IMR-90 (cell line): Measurements from ENCODE around the gene TUBA1A. TPM values are rescaled to one million over a fixed set of nuclear protein-coding genes. Genes with fewer than 3 reads are reported as not detected.

Experiments used
- ATAC-seq: fragments of 200-7000 bp; cut with Tn5 transposase; 2 replicates; pipeline ENCODE4 v1.9.1; 2020; ENCODE audit warnings: low read depth, mild to moderate bottlenecking, moderate library complexity
- BruUV-seq: library from RNA; stranded (reverse); fragments of 400-500 nt; replicated peaks from 2 replicates; lab custom pipeline; 2021; lab: Mats Ljungman, UMichigan
- CTCF ChIA-PET: fragments of 300-600 bp; formaldehyde crosslinking; extraction: SDS; loops from one replicate; lab custom pipeline; 2021; ENCODE audit warnings: antibody characterized with exemption; lab: Yijun Ruan, JAX
- POLR2A ChIA-PET: fragments of 300-600 bp; sonication (Branson Sonifier 250); formaldehyde crosslinking; loops from one replicate; lab custom pipeline; 2022; ENCODE audit warnings: antibody characterized with exemption; ENCODE audit not compliant: unreplicated experiment; lab: Charles Lee
- DNase-seq: peaks from one replicate; pipeline ENCODE4 v3.0.0; 2013
- H2AFZ ChIP-seq: replicated peaks from 2 replicates; pipeline ENCODE3; 2013; ENCODE audit warnings: low read length, mild to moderate bottlenecking; ENCODE audit not compliant: poor library complexity
- H2AK5ac ChIP-seq: 2 replicates; pipeline ENCODE4 v1.6.1; 2013; ENCODE audit warnings: low read depth, low read length, inconsistent platforms
- H2AK9ac ChIP-seq: replicated peaks from 2 replicates; pipeline ENCODE3; 2013; ENCODE audit warnings: mild to moderate bottlenecking, low read depth, low read length, moderate library complexity; ENCODE audit not compliant: poor library complexity
- H2BK120ac ChIP-seq: 2 replicates; pipeline ENCODE4 v1.6.1; 2013; ENCODE audit warnings: low read depth, low read length, inconsistent platforms
- H2BK15ac ChIP-seq: 3 replicates; pipeline ENCODE4 v1.6.1; 2013; ENCODE audit warnings: low read depth, low read length, inconsistent platforms
- H2BK20ac ChIP-seq: 2 replicates; pipeline ENCODE4 v1.6.1; 2013; ENCODE audit warnings: low read depth, mild to moderate bottlenecking, inconsistent platforms, low read length, moderate library complexity
- H2BK5ac ChIP-seq: 2 replicates; pipeline ENCODE4 v1.6.1; 2013; ENCODE audit warnings: mild to moderate bottlenecking, low read depth, low read length, inconsistent platforms; ENCODE audit not compliant: poor library complexity, severe bottlenecking
- H3K14ac ChIP-seq: replicated peaks from 2 replicates; pipeline ENCODE4 v1.6.1; 2013; ENCODE audit warnings: low read depth, low read length, inconsistent platforms
- H3K18ac ChIP-seq: 2 replicates; pipeline ENCODE4 v1.6.1; 2013; ENCODE audit warnings: low read depth, low read length, control low read depth
- H3K23ac ChIP-seq: 2 replicates; pipeline ENCODE4 v1.6.1; 2013; ENCODE audit warnings: low read depth, low read length, inconsistent platforms
- H3K27ac ChIP-seq: 2 replicates; pipeline ENCODE4 v1.5.1; 2013; ENCODE audit warnings: mild to moderate bottlenecking, control low read depth, low read length; ENCODE audit not compliant: insufficient read depth
- H3K27me3 ChIP-seq: 2 replicates; pipeline ENCODE4 v1.6.1; 2013; ENCODE audit warnings: low read length; ENCODE audit not compliant: control insufficient read depth, insufficient read depth
- H3K36me3 ChIP-seq: 2 replicates; pipeline ENCODE4 v1.6.1; 2013; ENCODE audit warnings: low read length, mixed read lengths; ENCODE audit not compliant: control insufficient read depth, insufficient read depth
- H3K4ac ChIP-seq: 2 replicates; pipeline ENCODE4 v1.6.1; 2013; ENCODE audit warnings: low read depth, low read length, inconsistent platforms
- H3K4me1 ChIP-seq: 2 replicates; pipeline ENCODE4 v1.6.1; 2013; ENCODE audit warnings: low read length, mixed read lengths; ENCODE audit not compliant: control insufficient read depth, insufficient read depth
- H3K4me2 ChIP-seq: 2 replicates; pipeline ENCODE4 v1.6.1; 2013; ENCODE audit warnings: low read depth, mild to moderate bottlenecking, control low read depth, low read length, moderate library complexity
- H3K4me3 ChIP-seq: 2 replicates; pipeline ENCODE4 v1.5.1; 2013; ENCODE audit warnings: low read depth, mild to moderate bottlenecking, control low read depth, low read length, moderate library complexity; ENCODE audit not compliant: insufficient read depth
- H3K56ac ChIP-seq: 2 replicates; pipeline ENCODE4 v1.6.1; 2013; ENCODE audit warnings: low read length, inconsistent platforms; ENCODE audit not compliant: insufficient read depth; ENCODE audit errors: extremely low read depth
- H3K79me1 ChIP-seq, 2 experiments: 2 replicates each; pipeline ENCODE4 v1.6.1; 2013; ENCODE audit warnings: low read length in 2 of 2, inconsistent platforms in 1 of 2, low read depth in 1 of 2
- H3K9ac ChIP-seq: 2 replicates; pipeline ENCODE4 v1.6.1; 2013; ENCODE audit warnings: low read depth, low read length, control low read depth
- H3K9me1 ChIP-seq: 2 replicates; pipeline ENCODE4 v1.6.1; 2013; ENCODE audit warnings: low read length, inconsistent platforms; ENCODE audit not compliant: insufficient read depth
- H3K9me3 ChIP-seq: 2 replicates; pipeline ENCODE4 v1.6.1; 2013; ENCODE audit warnings: low read length; ENCODE audit not compliant: control insufficient read depth, insufficient read depth
- H4K20me1 ChIP-seq: 2 replicates; pipeline ENCODE4 v1.6.1; 2013; ENCODE audit warnings: low read length, inconsistent platforms; ENCODE audit not compliant: insufficient read depth
- H4K5ac ChIP-seq: 2 replicates; pipeline ENCODE4 v1.6.1; 2013; ENCODE audit warnings: mild to moderate bottlenecking, low read depth, low read length, control low read depth
- H4K8ac ChIP-seq, 2 experiments: 2 replicates each; pipeline ENCODE4 v1.6.1; 2013; ENCODE audit warnings: low read depth in 2 of 2, low read length in 2 of 2, control low read depth in 1 of 2, inconsistent platforms in 1 of 2
- H4K91ac ChIP-seq: 2 replicates; pipeline ENCODE4 v1.6.1; 2013; ENCODE audit warnings: low read depth, low read length, inconsistent platforms; ENCODE audit not compliant: insufficient read depth
- CEBPB ChIP-seq: IDR thresholded peaks from 2 replicates; pipeline ENCODE4 v1.6.1; 2012; ENCODE audit warnings: low read depth, low read length, improper control_type of control experiment
- CTCF ChIP-seq: conservative IDR thresholded peaks from 2 replicates; pipeline ENCODE4 v1.5.1; 2012; ENCODE audit warnings: mild to moderate bottlenecking, low read depth, low read length, improper control_type of control experiment
- ELK1 ChIP-seq: fragments of 150-350 bp; IDR thresholded peaks from 2 replicates; pipeline ENCODE4 v1.6.1; 2016; ENCODE audit warnings: low read depth, mild to moderate bottlenecking, low read length, moderate library complexity, borderline replicate concordance
- FOS ChIP-seq: fragments of 150-350 bp; IDR thresholded peaks from 2 replicates; pipeline ENCODE4 v1.6.1; 2016; ENCODE audit warnings: low read depth, low read length
- MAFK ChIP-seq: IDR thresholded peaks from 2 replicates; pipeline ENCODE4 v1.6.1; 2012; ENCODE audit warnings: low read depth, low read length, improper control_type of control experiment
- MXI1 ChIP-seq: IDR thresholded peaks from 2 replicates; pipeline ENCODE4 v1.6.1; 2012; ENCODE audit warnings: low read depth, mild to moderate bottlenecking, low read length, moderate library complexity, borderline replicate concordance
- RAD21 ChIP-seq: IDR thresholded peaks from 2 replicates; pipeline ENCODE4 v1.6.1; 2012; ENCODE audit warnings: low read length, improper control_type of control experiment
- RCOR1 ChIP-seq: IDR thresholded peaks from 2 replicates; pipeline ENCODE4 v1.6.1; 2012; ENCODE audit warnings: mild to moderate bottlenecking, low read length, improper control_type of control experiment; ENCODE audit not compliant: insufficient replicate concordance
- WGBS, 2 experiments: methylation state at CpG; one replicate each; pipeline versions ENCODE4 v1.1.5 to v1.1.7; 2013; ENCODE audit warnings: missing lambda C conversion rate in 2 of 2; ENCODE audit not compliant: insufficient read length in 1 of 2; ENCODE audit errors: extremely low coverage in 2 of 2; 5-methylcytosine and 5-hydroxymethylcytosine counted together
- dilution Hi-C: fragments of 300-500 bp; cut with HindIII; formaldehyde crosslinking; loops from one replicate; pipeline ENCODE4 v1.14.3; 2018; ENCODE audit warnings: low sequenced_read_pairs; ENCODE audit not compliant: unreplicated experiment
- in situ Hi-C: fragments of 300-500 bp; cut with MboI; formaldehyde crosslinking; loops from 3 replicates; pipeline ENCODE4 v1.14.3; 2019; ENCODE audit warnings: low sequenced_read_pairs, inconsistent platforms, mixed read lengths
- intact Hi-C: fragments of 100-400 bp; cut with micrococcal nuclease; formaldehyde crosslinking; loops from 2 replicates; pipeline ENCODE4 v1.10.0; 2022
- polyA plus RNA-seq, 3 experiments: library from polyadenylated mRNA; depleted of rRNA; stranded (reverse); fragments of >200 nt; gene quantifications; 2 replicates each; pipeline ENCODE4 v1.2.3, GENCODE V29; 2012; ENCODE audit warnings: low replicate concordance in 1 of 3
- total RNA-seq: library from RNA; depleted of rRNA; stranded (reverse); fragments of >200 nt; gene quantifications from 2 replicates; pipeline ENCODE4 v1.2.3, GENCODE V29; 2012

The TUBA1A gene
- total and polyA plus RNA-seq, 2 of the 4 experiments (the other 2 are of a cell fraction), result 2,105 to 2,832 TPM

- no peak overlapping the region for H2AFZ ChIP-seq
- no peak overlapping the region for H3K9ac ChIP-seq
- BruUV-seq, result no TSS peak
- no CpG with 5 or more reads among the region's 1 CpG for WGBS, 2 experiments
- H2BK5ac ChIP-seq, result no peak overlapping the region
- no peaks in the 10 kb centered on the region for H3K9me3 ChIP-seq
- H2BK120ac ChIP-seq, result no peak overlapping the region
- H3K36me3 ChIP-seq, result no peaks in the 10 kb centered on the region
- H3K4ac ChIP-seq, result no peak overlapping the region
- POLR2A ChIA-PET, result interaction anchor here (0.7 kb wide), 1 partner anchor 20 kb away, joined by 3 read pairs; no protein-coding TSS in a partner anchor
- H4K91ac ChIP-seq, result no peak overlapping the region
- no peak overlapping the region for H3K56ac ChIP-seq
- no peak overlapping the region for H3K4me2 ChIP-seq
- no peak overlapping the region for H3K18ac ChIP-seq
- no peak overlapping the region for H3K14ac ChIP-seq
- H3K27ac ChIP-seq, result no peak overlapping the region
- no peak overlapping the region for H2AK5ac ChIP-seq
- H3K79me1 ChIP-seq, result no peaks in the 10 kb centered on the region
- no peak overlapping the region for H3K4me3 ChIP-seq
- intact Hi-C loops, result no loop called here
- no peak overlapping the region for H2AK9ac ChIP-seq
- no peak overlapping the region for H4K5ac ChIP-seq
- in situ Hi-C loops, result no loop called here
- TF ChIP-seq MAFK (no peak), ELK1 (no peak), RCOR1 (no peak), MXI1 (no peak), FOS (no peak), CTCF (no peak), RAD21 (no peak), CEBPB (no peak)
- DNase-seq (no peak), ATAC-seq (no peak)
- H2BK15ac ChIP-seq, result no peak overlapping the region
- CTCF ChIA-PET, result interaction anchor here (1.2 kb wide), 1 partner anchor 37 kb away, joined by 4 read pairs; no protein-coding TSS in a partner anchor
- H3K4me1 ChIP-seq, result peaks cover 6% of the 10 kb centered on the region; the same call in 1 of the 2 replicates
- dilution Hi-C loops, result no loop called here
- H4K8ac ChIP-seq, result no peak overlapping the region
- no peaks in the 10 kb centered on the region for H3K27me3 ChIP-seq
- H3K23ac ChIP-seq, result no peak overlapping the region
- no peaks in the 10 kb centered on the region for H3K9me1 ChIP-seq
- no peaks in the 10 kb centered on the region for H4K20me1 ChIP-seq
- H2BK20ac ChIP-seq, result no peak overlapping the region
These were observed 19.3 kb upstream of the TUBA1A start for GRCh38 chr12:49208146-49208545.
